IMR-90 (cell line): ENCODE measurements around the gene CD82.
"Not testable (repeated sequence)": the region's sequence is repeated elsewhere in the genome, so short reads cannot be mapped to it uniquely, and the experiment has no call there.

ENCODE experiments used
- ELK1 ChIP-seq: fragments of 150-350 bp; IDR thresholded peaks from 2 replicates; pipeline ENCODE4 v1.6.1; 2016; ENCODE audit warnings: low read depth, mild to moderate bottlenecking, low read length, moderate library complexity, borderline replicate concordance
- POLR2A ChIP-seq: IDR thresholded peaks from 2 replicates; pipeline ENCODE4 v1.6.1; 2012; ENCODE audit warnings: mild to moderate bottlenecking, low read depth, low read length
- RAD21 ChIP-seq: IDR thresholded peaks from 2 replicates; pipeline ENCODE4 v1.6.1; 2012; ENCODE audit warnings: low read length, improper control_type of control experiment
- TF ChIP-seq, protein P1 (sequence below): conservative IDR thresholded peaks from 2 replicates; pipeline ENCODE4 v1.5.1; 2012; ENCODE audit warnings: mild to moderate bottlenecking, low read depth, low read length, improper control_type of control experiment

GRCh38 chr11:44660535-44660934, 95.1 kb downstream of the CD82 start:
- TF ChIP-seq, protein P1, sequence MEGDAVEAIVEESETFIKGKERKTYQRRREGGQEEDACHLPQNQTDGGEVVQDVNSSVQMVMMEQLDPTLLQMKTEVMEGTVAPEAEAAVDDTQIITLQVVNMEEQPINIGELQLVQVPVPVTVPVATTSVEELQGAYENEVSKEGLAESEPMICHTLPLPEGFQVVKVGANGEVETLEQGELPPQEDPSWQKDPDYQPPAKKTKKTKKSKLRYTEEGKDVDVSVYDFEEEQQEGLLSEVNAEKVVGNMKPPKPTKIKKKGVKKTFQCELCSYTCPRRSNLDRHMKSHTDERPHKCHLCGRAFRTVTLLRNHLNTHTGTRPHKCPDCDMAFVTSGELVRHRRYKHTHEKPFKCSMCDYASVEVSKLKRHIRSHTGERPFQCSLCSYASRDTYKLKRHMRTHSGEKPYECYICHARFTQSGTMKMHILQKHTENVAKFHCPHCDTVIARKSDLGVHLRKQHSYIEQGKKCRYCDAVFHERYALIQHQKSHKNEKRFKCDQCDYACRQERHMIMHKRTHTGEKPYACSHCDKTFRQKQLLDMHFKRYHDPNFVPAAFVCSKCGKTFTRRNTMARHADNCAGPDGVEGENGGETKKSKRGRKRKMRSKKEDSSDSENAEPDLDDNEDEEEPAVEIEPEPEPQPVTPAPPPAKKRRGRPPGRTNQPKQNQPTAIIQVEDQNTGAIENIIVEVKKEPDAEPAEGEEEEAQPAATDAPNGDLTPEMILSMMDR: not testable (repeated sequence)
- TF ChIP-seq RAD21, ELK1, POLR2A: not testable (repeated sequence)
